Measurements from ENCODE around the gene DNAJC30. TPM values are rescaled to one million over a fixed set of nuclear protein-coding genes. Genes with fewer than 3 reads are reported as not detected.

Gene DNAJC30
- total RNA-seq, 1 experiment from 2014 or later: 15.9 TPM

- no TSS peak for BruUV-seq (replicated peaks)
- POLR2A ChIA-PET: no interaction called here
- Histone ChIP-seq H3K27me3 (replicated peaks; ENCODE audit: control insufficient read depth, insufficient read depth, low read length) (no peaks in the 10 kb centered on the region), H3K4me3 (ENCODE audit: low read depth, low read length) (no peak overlapping the region), H3K4me1 (no peaks in the 10 kb centered on the region), H3K9me3 (no peaks in the 10 kb centered on the region), H3K36me3 (ENCODE audit: control insufficient read depth, insufficient read depth, low read length) (peaks cover 1% of the 10 kb centered on the region; the same call in 1 of the 2 replicates)
- Mint-ChIP-seq H3K4me1 (ENCODE audit: low read depth, unreplicated experiment) (no peaks in the 10 kb centered on the region), H3K36me3 (ENCODE audit: insufficient read depth, unreplicated experiment) (peaks cover 64% of the 10 kb centered on the region), H3K27ac (ENCODE audit: unreplicated experiment) (no peak overlapping the region), H3K27me3 (ENCODE audit: insufficient read depth, unreplicated experiment) (no peaks in the 10 kb centered on the region), H3K4me3 (ENCODE audit: unreplicated experiment) (no peak overlapping the region), H3K9me3 (ENCODE audit: unreplicated experiment) (no peaks in the 10 kb centered on the region)
- DNase-seq: no peak
- CTCF ChIA-PET: no interaction called here
- intact Hi-C loops (cut with micrococcal nuclease; ENCODE audit: unreplicated experiment): no loop called here
- TF ChIP-seq CTCF (IDR thresholded peaks at IDR 0.05; ENCODE audit: insufficient read depth in 1 of 2, low read depth in 1 of 2, low read length in 1 of 2, severe bottlenecking in 1 of 2, unreplicated experiment in 1 of 2): no peak
Observed at GRCh38 chr7:73705551-73705920, 22.3 kb upstream of the DNAJC30 start.

- Histone ChIP-seq H3K4me3 (ENCODE audit: low read depth, low read length) (no peak overlapping the region), H3K36me3 (ENCODE audit: control insufficient read depth, insufficient read depth, low read length) (peaks cover 1% of the 10 kb centered on the region; the same call in 1 of the 2 replicates), H3K27me3 (replicated peaks; ENCODE audit: control insufficient read depth, insufficient read depth, low read length) (no peaks in the 10 kb centered on the region), H3K9me3 (no peaks in the 10 kb centered on the region), H3K4me1 (peaks cover 2% of the 10 kb centered on the region)
- TF ChIP-seq CTCF (IDR thresholded peaks at IDR 0.05; ENCODE audit: insufficient read depth in 1 of 2, low read depth in 1 of 2, low read length in 1 of 2, severe bottlenecking in 1 of 2, unreplicated experiment in 1 of 2): no peak
- Mint-ChIP-seq H3K9me3 (ENCODE audit: unreplicated experiment) (no peaks in the 10 kb centered on the region), H3K36me3 (ENCODE audit: insufficient read depth, unreplicated experiment) (peaks cover 69% of the 10 kb centered on the region), H3K27ac (ENCODE audit: unreplicated experiment) (no peak overlapping the region), H3K4me1 (ENCODE audit: low read depth, unreplicated experiment) (no peaks in the 10 kb centered on the region), H3K4me3 (ENCODE audit: unreplicated experiment) (no peak overlapping the region), H3K27me3 (ENCODE audit: insufficient read depth, unreplicated experiment) (no peaks in the 10 kb centered on the region)
- intact Hi-C loops (cut with micrococcal nuclease; ENCODE audit: unreplicated experiment): no loop called here
- no TSS peak for BruUV-seq (replicated peaks)
- ChIA-PET POLR2A (no interaction called here), CTCF (interaction anchor here (1.2 kb wide), 1 partner anchor 10 kb away, joined by 3 read pairs; no protein-coding TSS in a partner anchor)
- no peak for DNase-seq
Observed at GRCh38 chr7:73704640-73705550, 21.6 kb upstream of the DNAJC30 start.

- no TSS peak for BruUV-seq (replicated peaks)
- POLR2A ChIA-PET: no interaction called here
- Mint-ChIP-seq H3K4me1 (ENCODE audit: low read depth, unreplicated experiment) (no peaks in the 10 kb centered on the region), H3K4me3 (ENCODE audit: unreplicated experiment) (no peak overlapping the region), H3K9me3 (ENCODE audit: unreplicated experiment) (no peaks in the 10 kb centered on the region), H3K36me3 (ENCODE audit: insufficient read depth, unreplicated experiment) (peaks cover 77% of the 10 kb centered on the region), H3K27me3 (ENCODE audit: insufficient read depth, unreplicated experiment) (no peaks in the 10 kb centered on the region), H3K27ac (ENCODE audit: unreplicated experiment) (no peak overlapping the region)
- Histone ChIP-seq H3K4me1 (peaks cover 11% of the 10 kb centered on the region), H3K4me3 (ENCODE audit: low read depth, low read length) (no peak overlapping the region), H3K27me3 (replicated peaks; ENCODE audit: control insufficient read depth, insufficient read depth, low read length) (no peaks in the 10 kb centered on the region), H3K9me3 (no peaks in the 10 kb centered on the region), H3K36me3 (ENCODE audit: control insufficient read depth, insufficient read depth, low read length) (peaks cover 1% of the 10 kb centered on the region; the same call in 1 of the 2 replicates)
- CTCF ChIA-PET: interaction anchor here (0.6 to 1.2 kb wide), 2 partner anchors 11 to 34 kb away, joined by 3 read pairs; partner anchors contain the start of gene ABHD11
- DNase-seq: no peak
- no peak for TF ChIP-seq CTCF (IDR thresholded peaks at IDR 0.05; ENCODE audit: insufficient read depth in 1 of 2, low read depth in 1 of 2, low read length in 1 of 2, severe bottlenecking in 1 of 2, unreplicated experiment in 1 of 2)
- intact Hi-C loops (cut with micrococcal nuclease; ENCODE audit: unreplicated experiment): no loop called here
Observed at GRCh38 chr7:73703757-73704639, 20.7 kb upstream of the DNAJC30 start.
